ENCODE data around the gene VTI1A. TPM values are rescaled to one million over a fixed set of nuclear protein-coding genes. Genes with fewer than 3 reads are reported as not detected.

VTI1A gene
- total RNA-seq, 1 experiment from 2014 or later = 22.0 TPM

DNA sequence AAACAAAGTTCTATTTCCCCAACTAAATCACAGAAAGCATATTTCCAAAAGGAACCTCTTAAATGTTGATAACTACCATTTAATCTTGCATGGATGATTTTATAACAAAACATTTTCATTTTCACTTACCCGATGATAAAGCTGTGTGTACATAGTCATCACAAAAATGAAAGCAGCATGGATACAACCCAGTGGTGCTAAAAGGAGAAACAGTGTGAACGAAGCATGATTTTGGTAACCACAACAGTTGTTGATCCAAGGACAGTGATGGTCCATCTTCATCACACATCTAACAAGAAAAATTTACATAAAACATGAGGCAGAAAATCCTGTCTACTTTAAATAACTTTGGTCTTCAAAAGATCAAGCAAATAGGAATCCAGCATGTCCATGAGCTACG lies 5.0 kb upstream of the VTI1A start:
- Histone ChIP-seq H4K20me1 (ENCODE audit: control insufficient read depth, insufficient read depth, insufficient read length) (no peaks in the 10 kb centered on the region), H3K79me1 (ENCODE audit: insufficient read depth, low read depth, low read length, poor library complexity, severe bottlenecking) (no peaks in the 10 kb centered on the region), H3K56ac (ENCODE audit: insufficient read length, low read depth, low read length) (no peak overlapping the region), H3K9ac (ENCODE audit: extremely low read depth, insufficient read length, low read length) (no peak overlapping the region), H3K4ac (ENCODE audit: low read depth, low read length) (no peak overlapping the region), H2BK5ac (ENCODE audit: insufficient read length, low read length) (no peak overlapping the region), H2BK15ac (ENCODE audit: low read depth, low read length) (no peak overlapping the region), H2BK12ac (ENCODE audit: insufficient read length, low read depth, low read length) (no peak overlapping the region), H3K4me1 (ENCODE audit: insufficient read depth, low read length) (no peaks in the 10 kb centered on the region), H2AK5ac (ENCODE audit: insufficient read length, low read length) (no peak overlapping the region), H3K9me3 (ENCODE audit: control insufficient read depth, low read depth, low read length) (no peaks in the 10 kb centered on the region), H2BK120ac (ENCODE audit: low read depth, low read length, poor library complexity, severe bottlenecking) (no peak overlapping the region), H3K23me2 (ENCODE audit: insufficient read length, low read depth, low read length, poor library complexity, severe bottlenecking) (peaks cover 5% of the 10 kb centered on the region), H3K23ac (ENCODE audit: insufficient read length, low read depth, low read length) (no peak overlapping the region), H3K14ac (ENCODE audit: insufficient read depth, low read length) (no peak overlapping the region), H4K91ac (ENCODE audit: insufficient read length, low read depth, low read length) (no peak overlapping the region), H4K5ac (ENCODE audit: insufficient read length, low read depth, low read length) (no peak overlapping the region), H2AFZ (ENCODE audit: low read length) (no peak overlapping the region), H3T11ph (ENCODE audit: low read length) (no peak overlapping the region), H3K27ac (ENCODE audit: insufficient read length, low read depth, low read length) (no peak overlapping the region), H2BK20ac (ENCODE audit: low read depth, low read length, poor library complexity, severe bottlenecking) (no peak overlapping the region), H3K18ac (ENCODE audit: insufficient read length, low read depth, low read length) (no peak overlapping the region), H3K79me2 (ENCODE audit: insufficient read depth, low read length) (peaks cover 2% of the 10 kb centered on the region; the same call in 1 of the 2 replicates), H3K4me2 (ENCODE audit: insufficient read depth, insufficient read length, low read length) (no peak overlapping the region), H4K8ac (replicated peaks; ENCODE audit: insufficient read length, low read depth, low read length) (no peak overlapping the region), H3K27me3 (ENCODE audit: insufficient read depth, low read length) (no peaks in the 10 kb centered on the region)
- Mint-ChIP-seq H3K36me3 (ENCODE audit: insufficient read depth in 1 of 3, low read depth in 3 of 3) (peaks cover 2 to 52% (median 41%) of the 10 kb centered on the region in 3 experiments; a peak in 5 of 7 replicates), H3K4me1 (peaks cover 2 to 6% of the 10 kb centered on the region in 2 experiments), H3K27ac (no peak overlapping the region), H3K4me3 (no peak overlapping the region), H3K9me3 (no peaks in the 10 kb centered on the region), H3K27me3 (ENCODE audit: low read depth) (no peaks in the 10 kb centered on the region)
- TF ChIP-seq, protein P1, sequence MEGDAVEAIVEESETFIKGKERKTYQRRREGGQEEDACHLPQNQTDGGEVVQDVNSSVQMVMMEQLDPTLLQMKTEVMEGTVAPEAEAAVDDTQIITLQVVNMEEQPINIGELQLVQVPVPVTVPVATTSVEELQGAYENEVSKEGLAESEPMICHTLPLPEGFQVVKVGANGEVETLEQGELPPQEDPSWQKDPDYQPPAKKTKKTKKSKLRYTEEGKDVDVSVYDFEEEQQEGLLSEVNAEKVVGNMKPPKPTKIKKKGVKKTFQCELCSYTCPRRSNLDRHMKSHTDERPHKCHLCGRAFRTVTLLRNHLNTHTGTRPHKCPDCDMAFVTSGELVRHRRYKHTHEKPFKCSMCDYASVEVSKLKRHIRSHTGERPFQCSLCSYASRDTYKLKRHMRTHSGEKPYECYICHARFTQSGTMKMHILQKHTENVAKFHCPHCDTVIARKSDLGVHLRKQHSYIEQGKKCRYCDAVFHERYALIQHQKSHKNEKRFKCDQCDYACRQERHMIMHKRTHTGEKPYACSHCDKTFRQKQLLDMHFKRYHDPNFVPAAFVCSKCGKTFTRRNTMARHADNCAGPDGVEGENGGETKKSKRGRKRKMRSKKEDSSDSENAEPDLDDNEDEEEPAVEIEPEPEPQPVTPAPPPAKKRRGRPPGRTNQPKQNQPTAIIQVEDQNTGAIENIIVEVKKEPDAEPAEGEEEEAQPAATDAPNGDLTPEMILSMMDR (conservative IDR thresholded peaks at IDR 0.05) = no peak
- WGBS (ENCODE audit: extremely low coverage, insufficient read length, low lambda C conversion rate) = no CpG with 5 or more reads among the region's 3 CpGs
- DNase-seq = no peak

Data from H9 (cell line).